SK-N-SH treated with all-trans-retinoic acid at 6 μM for 48 hours (cell line): ENCODE measurements around the gene E2F7.

ENCODE experiments used
- ATAC-seq: fragments of 200-7000 bp; cut with Tn5 transposase; 3 replicates; pipeline ENCODE4 v1.9.1; 2020; ENCODE audit warnings: mild to moderate bottlenecking, moderate library complexity
- ARNTL ChIP-seq: fragments of 450-650 bp; formaldehyde crosslinking; IDR thresholded peaks from 2 replicates; pipeline ENCODE4 v1.5.0; 2020; ENCODE audit warnings: low read depth, mild to moderate bottlenecking, moderate library complexity, borderline replicate concordance
- CSDC2 ChIP-seq: fragments of 250-450 bp; sonication (Bioruptor Pico); IDR thresholded peaks from 2 replicates; pipeline ENCODE4 v1.5.0; 2020; ENCODE audit warnings: mild to moderate bottlenecking, moderate library complexity
- ESRRG ChIP-seq: fragments of 250-450 bp; sonication (Bioruptor Pico); IDR thresholded peaks from 2 replicates; pipeline ENCODE4 v1.6.1; 2021; ENCODE audit warnings: mild to moderate bottlenecking
- GLIS3 ChIP-seq: fragments of 250-450 bp; sonication (Bioruptor Pico); IDR thresholded peaks from 2 replicates; pipeline ENCODE4 v1.5.0; 2020; ENCODE audit warnings: mild to moderate bottlenecking, moderate library complexity
- ISL1 ChIP-seq: fragments of 250-450 bp; sonication (Bioruptor Pico); IDR thresholded peaks from 2 replicates; pipeline ENCODE4 v2.1.2; 2022; ENCODE audit warnings: mild to moderate bottlenecking, moderate library complexity
- OSR1 ChIP-seq: fragments of 250-450 bp; sonication (Bioruptor Pico); IDR thresholded peaks from 2 replicates; pipeline ENCODE4 v1.8.0; 2022; ENCODE audit warnings: moderate library complexity, mild to moderate bottlenecking, inconsistent platforms
- PPARA ChIP-seq: fragments of 250-450 bp; sonication (Bioruptor Pico); IDR thresholded peaks from 2 replicates; pipeline ENCODE4 v1.5.0; 2020; ENCODE audit warnings: mild to moderate bottlenecking, borderline replicate concordance
- RARB ChIP-seq: fragments of 250-450 bp; sonication (Bioruptor Pico); IDR thresholded peaks from 2 replicates; pipeline ENCODE4 v1.8.0; 2021; ENCODE audit warnings: mild to moderate bottlenecking, moderate library complexity
- SNAI2 ChIP-seq: fragments of 250-450 bp; sonication (Bioruptor Pico); IDR thresholded peaks from 2 replicates; pipeline ENCODE4 v1.5.0; 2020; ENCODE audit warnings: mild to moderate bottlenecking, moderate library complexity
- TCF4 ChIP-seq: fragments of 250-450 bp; sonication (Bioruptor Pico); IDR thresholded peaks from 2 replicates; pipeline ENCODE4 v1.8.0; 2021; ENCODE audit warnings: mild to moderate bottlenecking, moderate library complexity, borderline replicate concordance
- TOX ChIP-seq: fragments of 250-450 bp; sonication (Bioruptor Pico); IDR thresholded peaks from 2 replicates; pipeline ENCODE4 v1.8.0; 2021; ENCODE audit warnings: mild to moderate bottlenecking, moderate library complexity, borderline replicate concordance
- ZC3H10 ChIP-seq: fragments of 250-450 bp; sonication (Bioruptor Pico); IDR thresholded peaks from 2 replicates; pipeline ENCODE4 v1.5.1; 2021; ENCODE audit warnings: mild to moderate bottlenecking, moderate library complexity
- ZFP30 ChIP-seq: fragments of 450-650 bp; formaldehyde crosslinking; IDR thresholded peaks from 2 replicates; pipeline ENCODE4 v1.5.0; 2022; ENCODE audit warnings: mild to moderate bottlenecking, moderate library complexity
- ZNF565 ChIP-seq: fragments of 450-650 bp; formaldehyde crosslinking; conservative IDR thresholded peaks from 2 replicates; pipeline ENCODE4 v1.5.0; 2020; ENCODE audit warnings: low read depth, mild to moderate bottlenecking, moderate library complexity
- ZNF70 ChIP-seq: fragments of 450-650 bp; formaldehyde crosslinking; IDR thresholded peaks from 2 replicates; pipeline ENCODE4 v1.5.0; 2020; ENCODE audit warnings: mild to moderate bottlenecking, moderate library complexity
- ZNF8 ChIP-seq: fragments of 450-650 bp; formaldehyde crosslinking; IDR thresholded peaks from 2 replicates; pipeline ENCODE4 v1.5.0; 2020; ENCODE audit warnings: mild to moderate bottlenecking, moderate library complexity
- TF ChIP-seq, protein P1 (sequence below): fragments of 250-450 bp; sonication (Bioruptor Pico); IDR thresholded peaks from 2 replicates; pipeline ENCODE4 v1.8.0; 2020; ENCODE audit warnings: mild to moderate bottlenecking, moderate library complexity, borderline replicate concordance
- TF ChIP-seq, protein P2 (sequence below): fragments of 250-450 bp; sonication (Bioruptor Pico); IDR thresholded peaks from 2 replicates; pipeline ENCODE4 v1.5.1; 2021; ENCODE audit warnings: mild to moderate bottlenecking, moderate library complexity
- TF ChIP-seq, protein P3 (sequence below): fragments of 250-450 bp; sonication (Bioruptor Pico); IDR thresholded peaks from 2 replicates; pipeline ENCODE4 v1.8.0; 2021; ENCODE audit warnings: low read depth, mild to moderate bottlenecking, moderate library complexity, borderline replicate concordance
- TF ChIP-seq, protein P4 (sequence below): fragments of 250-450 bp; sonication (Bioruptor Pico); IDR thresholded peaks from 2 replicates; pipeline ENCODE4 v1.5.0; 2020; ENCODE audit warnings: mild to moderate bottlenecking, moderate library complexity

Gene E2F7

DNA sequence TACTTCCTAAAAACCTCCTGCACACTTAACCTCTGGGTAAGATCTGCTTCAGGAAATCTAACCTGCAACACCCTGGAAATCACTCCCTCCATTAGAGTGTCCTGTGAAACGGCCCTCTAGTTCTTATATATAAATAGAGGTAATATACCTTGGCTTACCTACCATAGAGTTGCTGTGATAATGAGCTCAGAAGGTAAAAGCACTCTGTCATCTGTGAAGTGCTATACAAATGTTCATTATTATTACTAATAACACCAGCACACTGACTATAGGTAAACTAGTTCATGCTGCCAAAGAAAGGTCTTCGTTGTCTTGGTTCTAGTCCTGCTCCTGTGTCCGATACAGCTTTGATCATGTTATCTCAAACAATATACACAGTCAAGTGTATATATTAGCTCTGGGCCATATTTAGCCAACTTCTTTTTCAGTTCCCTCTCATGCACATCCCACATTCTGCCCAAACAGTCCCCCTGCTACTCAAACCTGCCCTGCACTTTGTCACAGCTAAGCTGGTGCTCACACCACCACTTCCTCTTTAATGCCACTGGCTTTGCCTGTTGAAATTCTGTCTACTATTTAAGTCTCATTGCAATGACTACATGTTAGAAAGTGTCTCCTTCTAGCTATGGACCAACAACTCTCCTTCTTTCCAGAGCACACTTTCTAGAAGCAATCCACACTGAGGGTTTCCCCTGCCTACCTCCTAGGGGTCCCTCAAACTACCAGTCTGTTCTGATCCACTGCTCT, 5.1 kb downstream of the E2F7 start:
- TF ChIP-seq GLIS3 (CRISPR knock-in tag): no peak
- TF ChIP-seq ISL1 (CRISPR knock-in tag): no peak
- TF ChIP-seq ZNF565: no peak
- no peak for TF ChIP-seq CSDC2
- TF ChIP-seq, protein P1, sequence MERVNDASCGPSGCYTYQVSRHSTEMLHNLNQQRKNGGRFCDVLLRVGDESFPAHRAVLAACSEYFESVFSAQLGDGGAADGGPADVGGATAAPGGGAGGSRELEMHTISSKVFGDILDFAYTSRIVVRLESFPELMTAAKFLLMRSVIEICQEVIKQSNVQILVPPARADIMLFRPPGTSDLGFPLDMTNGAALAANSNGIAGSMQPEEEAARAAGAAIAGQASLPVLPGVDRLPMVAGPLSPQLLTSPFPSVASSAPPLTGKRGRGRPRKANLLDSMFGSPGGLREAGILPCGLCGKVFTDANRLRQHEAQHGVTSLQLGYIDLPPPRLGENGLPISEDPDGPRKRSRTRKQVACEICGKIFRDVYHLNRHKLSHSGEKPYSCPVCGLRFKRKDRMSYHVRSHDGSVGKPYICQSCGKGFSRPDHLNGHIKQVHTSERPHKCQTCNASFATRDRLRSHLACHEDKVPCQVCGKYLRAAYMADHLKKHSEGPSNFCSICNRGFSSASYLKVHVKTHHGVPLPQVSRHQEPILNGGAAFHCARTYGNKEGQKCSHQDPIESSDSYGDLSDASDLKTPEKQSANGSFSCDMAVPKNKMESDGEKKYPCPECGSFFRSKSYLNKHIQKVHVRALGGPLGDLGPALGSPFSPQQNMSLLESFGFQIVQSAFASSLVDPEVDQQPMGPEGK (CRISPR knock-in tag): no peak
- TF ChIP-seq, protein P2, sequence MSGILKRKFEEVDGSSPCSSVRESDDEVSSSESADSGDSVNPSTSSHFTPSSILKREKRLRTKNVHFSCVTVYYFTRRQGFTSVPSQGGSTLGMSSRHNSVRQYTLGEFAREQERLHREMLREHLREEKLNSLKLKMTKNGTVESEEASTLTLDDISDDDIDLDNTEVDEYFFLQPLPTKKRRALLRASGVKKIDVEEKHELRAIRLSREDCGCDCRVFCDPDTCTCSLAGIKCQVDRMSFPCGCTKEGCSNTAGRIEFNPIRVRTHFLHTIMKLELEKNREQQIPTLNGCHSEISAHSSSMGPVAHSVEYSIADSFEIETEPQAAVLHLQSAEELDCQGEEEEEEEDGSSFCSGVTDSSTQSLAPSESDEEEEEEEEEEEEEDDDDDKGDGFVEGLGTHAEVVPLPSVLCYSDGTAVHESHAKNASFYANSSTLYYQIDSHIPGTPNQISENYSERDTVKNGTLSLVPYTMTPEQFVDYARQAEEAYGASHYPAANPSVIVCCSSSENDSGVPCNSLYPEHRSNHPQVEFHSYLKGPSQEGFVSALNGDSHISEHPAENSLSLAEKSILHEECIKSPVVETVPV (CRISPR knock-in tag): no peak

DNA sequence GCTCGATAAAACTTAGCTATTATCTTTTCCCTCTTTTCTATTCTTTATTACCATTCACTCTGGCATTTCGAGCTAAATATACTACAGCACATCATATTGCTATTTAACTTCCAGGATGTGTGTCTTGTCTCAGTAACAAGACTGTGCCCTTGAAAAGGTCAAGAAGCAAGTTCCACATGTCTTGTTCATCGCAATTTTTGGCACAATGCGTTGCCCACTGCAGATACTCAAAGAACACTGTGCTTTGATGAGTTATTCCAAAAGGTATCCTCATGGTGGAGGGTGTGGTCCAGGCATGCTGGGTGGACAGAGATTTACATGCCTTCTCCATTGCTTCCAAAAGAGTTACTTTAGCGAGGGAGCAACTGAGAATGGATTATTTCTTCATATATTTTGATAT, 6.6 kb downstream of the E2F7 start:
- ATAC-seq: peak; percentile 62

More for the DNA sequence above, 5.1 kb downstream of the E2F7 start:
- no peak for ATAC-seq

DNA sequence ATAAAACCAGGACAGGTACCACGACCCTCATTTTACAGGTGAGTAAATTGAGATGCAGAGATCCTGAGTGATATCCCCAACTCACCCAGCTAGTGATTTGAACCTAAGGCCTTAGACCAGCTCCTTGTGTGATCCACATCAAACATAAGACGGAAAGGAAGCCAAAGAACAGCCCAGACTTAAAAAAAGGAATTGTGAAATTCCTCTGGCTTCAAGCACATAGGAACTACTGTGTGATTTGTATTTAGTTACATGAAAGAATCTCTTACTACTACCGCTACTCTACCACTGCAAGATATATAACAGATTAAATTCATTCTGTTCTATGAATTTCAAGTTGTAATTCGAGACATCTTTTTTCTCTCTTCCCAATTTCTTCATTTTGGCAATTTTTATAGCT, 10.5 kb downstream of the E2F7 start:
- TF ChIP-seq ESRRG (CRISPR knock-in tag): no peak
- TF ChIP-seq, protein P3, sequence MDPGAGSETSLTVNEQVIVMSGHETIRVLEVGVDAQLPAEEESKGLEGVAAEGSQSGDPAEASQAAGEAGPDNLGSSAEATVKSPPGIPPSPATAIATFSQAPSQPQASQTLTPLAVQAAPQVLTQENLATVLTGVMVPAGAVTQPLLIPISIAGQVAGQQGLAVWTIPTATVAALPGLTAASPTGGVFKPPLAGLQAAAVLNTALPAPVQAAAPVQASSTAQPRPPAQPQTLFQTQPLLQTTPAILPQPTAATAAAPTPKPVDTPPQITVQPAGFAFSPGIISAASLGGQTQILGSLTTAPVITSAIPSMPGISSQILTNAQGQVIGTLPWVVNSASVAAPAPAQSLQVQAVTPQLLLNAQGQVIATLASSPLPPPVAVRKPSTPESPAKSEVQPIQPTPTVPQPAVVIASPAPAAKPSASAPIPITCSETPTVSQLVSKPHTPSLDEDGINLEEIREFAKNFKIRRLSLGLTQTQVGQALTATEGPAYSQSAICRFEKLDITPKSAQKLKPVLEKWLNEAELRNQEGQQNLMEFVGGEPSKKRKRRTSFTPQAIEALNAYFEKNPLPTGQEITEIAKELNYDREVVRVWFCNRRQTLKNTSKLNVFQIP (CRISPR knock-in tag): no peak
- ATAC-seq: no peak

More for the DNA sequence above, 6.6 kb downstream of the E2F7 start:
- no peak for TF ChIP-seq SNAI2 (CRISPR knock-in tag)
- no peak for TF ChIP-seq ZNF565
- no peak for TF ChIP-seq ZNF70 (CRISPR knock-in tag)
- TF ChIP-seq RARB: no peak
- TF ChIP-seq GLIS3 (CRISPR knock-in tag): no peak
- TF ChIP-seq ZC3H10 (CRISPR knock-in tag): no peak
- no peak for TF ChIP-seq ARNTL
- no peak for TF ChIP-seq ESRRG (CRISPR knock-in tag)
- no peak for TF ChIP-seq TCF4 (CRISPR knock-in tag)
- TF ChIP-seq, protein P4, sequence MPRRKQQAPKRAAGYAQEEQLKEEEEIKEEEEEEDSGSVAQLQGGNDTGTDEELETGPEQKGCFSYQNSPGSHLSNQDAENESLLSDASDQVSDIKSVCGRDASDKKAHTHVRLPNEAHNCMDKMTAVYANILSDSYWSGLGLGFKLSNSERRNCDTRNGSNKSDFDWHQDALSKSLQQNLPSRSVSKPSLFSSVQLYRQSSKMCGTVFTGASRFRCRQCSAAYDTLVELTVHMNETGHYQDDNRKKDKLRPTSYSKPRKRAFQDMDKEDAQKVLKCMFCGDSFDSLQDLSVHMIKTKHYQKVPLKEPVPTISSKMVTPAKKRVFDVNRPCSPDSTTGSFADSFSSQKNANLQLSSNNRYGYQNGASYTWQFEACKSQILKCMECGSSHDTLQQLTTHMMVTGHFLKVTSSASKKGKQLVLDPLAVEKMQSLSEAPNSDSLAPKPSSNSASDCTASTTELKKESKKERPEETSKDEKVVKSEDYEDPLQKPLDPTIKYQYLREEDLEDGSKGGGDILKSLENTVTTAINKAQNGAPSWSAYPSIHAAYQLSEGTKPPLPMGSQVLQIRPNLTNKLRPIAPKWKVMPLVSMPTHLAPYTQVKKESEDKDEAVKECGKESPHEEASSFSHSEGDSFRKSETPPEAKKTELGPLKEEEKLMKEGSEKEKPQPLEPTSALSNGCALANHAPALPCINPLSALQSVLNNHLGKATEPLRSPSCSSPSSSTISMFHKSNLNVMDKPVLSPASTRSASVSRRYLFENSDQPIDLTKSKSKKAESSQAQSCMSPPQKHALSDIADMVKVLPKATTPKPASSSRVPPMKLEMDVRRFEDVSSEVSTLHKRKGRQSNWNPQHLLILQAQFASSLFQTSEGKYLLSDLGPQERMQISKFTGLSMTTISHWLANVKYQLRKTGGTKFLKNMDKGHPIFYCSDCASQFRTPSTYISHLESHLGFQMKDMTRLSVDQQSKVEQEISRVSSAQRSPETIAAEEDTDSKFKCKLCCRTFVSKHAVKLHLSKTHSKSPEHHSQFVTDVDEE (CRISPR knock-in tag): no peak
- no peak for TF ChIP-seq PPARA (CRISPR knock-in tag)
- TF ChIP-seq, protein P1 (CRISPR knock-in tag): no peak
- no peak for TF ChIP-seq ZFP30 (CRISPR knock-in tag)
- TF ChIP-seq TOX (CRISPR knock-in tag): no peak
- no peak for TF ChIP-seq ZNF8 (CRISPR knock-in tag)
- TF ChIP-seq OSR1: no peak
- TF ChIP-seq, protein P2 (CRISPR knock-in tag): no peak
- TF ChIP-seq CSDC2: no peak
